Nephron (organoid): ENCODE measurements around the gene HACE1.

Experiments used
- H3K27ac Mint-ChIP-seq, 3 experiments: 2 replicates each; pipeline ENCODE4 v1.8.0; 2020; ENCODE audit warnings: mixed read lengths in 3 of 3, mild to moderate bottlenecking in 2 of 3, moderate library complexity in 1 of 3
- H3K27me3 Mint-ChIP-seq: 2 replicates; pipeline ENCODE4 v1.8.0; 2021; ENCODE audit warnings: low read depth, mild to moderate bottlenecking, moderate library complexity, mixed read lengths
- H3K36me3 Mint-ChIP-seq: 2 replicates; pipeline ENCODE4 v1.8.0; 2020; ENCODE audit warnings: low read depth, mixed read lengths
- H3K4me1 Mint-ChIP-seq: 2 replicates; pipeline ENCODE4 v1.8.0; 2020; ENCODE audit warnings: mixed read lengths
- H3K4me3 Mint-ChIP-seq, 3 experiments: 2 replicates each; pipeline ENCODE4 v1.8.0; 2020; ENCODE audit warnings: mild to moderate bottlenecking in 3 of 3, mixed read lengths in 3 of 3, moderate library complexity in 2 of 3
- H3K9me3 Mint-ChIP-seq: 2 replicates; pipeline ENCODE4 v1.8.0; 2020; ENCODE audit warnings: mixed read lengths
- CTCF ChIP-seq, 3 experiments: fragments of 200-600 bp; sonication (generic); IDR thresholded peaks; one replicate each; pipeline ENCODE4 v1.5.0; 2021; ENCODE audit warnings: antibody characterized with exemption in 3 of 3; ENCODE audit not compliant: unreplicated experiment in 3 of 3

HACE1 gene

GRCh38 chr6:104713982-104714381 is 145.7 kb downstream of the HACE1 start:
- H3K4me1 Mint-ChIP-seq = no peaks in the 10 kb centered on the region
- no peak for TF ChIP-seq CTCF (IDR thresholded peaks at IDR 0.05; ENCODE audit: unreplicated experiment in 3 of 3)
- no peaks in the 10 kb centered on the region for H3K9me3 Mint-ChIP-seq
- no peak overlapping the region for H3K4me3 Mint-ChIP-seq
- H3K27me3 Mint-ChIP-seq = no peaks in the 10 kb centered on the region
- peaks cover 12% of the 10 kb centered on the region for H3K36me3 Mint-ChIP-seq
- H3K27ac Mint-ChIP-seq = no peak overlapping the region

GRCh38 chr6:104711371-104711770 is 148.3 kb downstream of the HACE1 start:
- Mint-ChIP-seq H3K27ac (no peak overlapping the region), H3K4me1 (no peaks in the 10 kb centered on the region), H3K36me3 (peaks cover 18% of the 10 kb centered on the region), H3K4me3 (no peak overlapping the region), H3K9me3 (no peaks in the 10 kb centered on the region), H3K27me3 (no peaks in the 10 kb centered on the region)
- TF ChIP-seq CTCF (IDR thresholded peaks at IDR 0.05; ENCODE audit: unreplicated experiment in 3 of 3) = no peak

- no peaks in the 10 kb centered on the region for H3K4me1 Mint-ChIP-seq
- H3K36me3 Mint-ChIP-seq = peaks cover 20% of the 10 kb centered on the region
- no peak overlapping the region for H3K27ac Mint-ChIP-seq
- H3K4me3 Mint-ChIP-seq = no peak overlapping the region
- no peaks in the 10 kb centered on the region for H3K9me3 Mint-ChIP-seq
- no peaks in the 10 kb centered on the region for H3K27me3 Mint-ChIP-seq
- TF ChIP-seq CTCF (IDR thresholded peaks at IDR 0.05; ENCODE audit: unreplicated experiment in 3 of 3) = no peak
Measured at GRCh38 chr6:104710543-104711335, 149.0 kb downstream of the HACE1 start.

- peak overlapping the region in 1 of 3 experiments; percentile 62 for H3K27ac Mint-ChIP-seq
- no peak for TF ChIP-seq CTCF (IDR thresholded peaks at IDR 0.05; ENCODE audit: unreplicated experiment in 3 of 3)
- H3K4me3 Mint-ChIP-seq = no peak overlapping the region
- H3K4me1 Mint-ChIP-seq = peaks cover 21% of the 10 kb centered on the region
- H3K27me3 Mint-ChIP-seq = no peaks in the 10 kb centered on the region
- H3K36me3 Mint-ChIP-seq = peaks cover 13% of the 10 kb centered on the region
- H3K9me3 Mint-ChIP-seq = no peaks in the 10 kb centered on the region
Measured at GRCh38 chr6:104705916-104706442, 153.7 kb downstream of the HACE1 start.

- Mint-ChIP-seq H3K27ac (peak overlapping the region in 2 of 3 experiments; percentile 62 to 69), H3K27me3 (no peaks in the 10 kb centered on the region), H3K4me3 (no peak overlapping the region), H3K36me3 (peaks cover 13% of the 10 kb centered on the region), H3K9me3 (no peaks in the 10 kb centered on the region), H3K4me1 (peaks cover 28% of the 10 kb centered on the region)
- TF ChIP-seq CTCF (IDR thresholded peaks at IDR 0.05; ENCODE audit: unreplicated experiment in 3 of 3) = no peak
Measured at GRCh38 chr6:104705095-104705707, 154.5 kb downstream of the HACE1 start.
